Endothelial cell (in vitro differentiated cells): Measurements from ENCODE around the gene MPO. TPM values are rescaled to one million over a fixed set of nuclear protein-coding genes. Genes with fewer than 3 reads are reported as not detected.

Experiments used
- DNase-seq: peaks from one replicate; pipeline ENCODE4 v3.0.0; 2021; ENCODE audit warnings: low spot score
- H3K27ac Mint-ChIP-seq: one replicate; pipeline ENCODE4 v1.8.0; 2021; ENCODE audit warnings: mixed read lengths, inconsistent platforms; ENCODE audit not compliant: unreplicated experiment
- H3K27me3 Mint-ChIP-seq: one replicate; pipeline ENCODE4 v1.8.0; 2021; ENCODE audit warnings: mild to moderate bottlenecking, moderate library complexity, mixed read lengths, inconsistent platforms; ENCODE audit not compliant: unreplicated experiment
- H3K36me3 Mint-ChIP-seq: one replicate; pipeline ENCODE4 v1.8.0; 2021; ENCODE audit warnings: mild to moderate bottlenecking, low read depth, mixed read lengths, inconsistent platforms; ENCODE audit not compliant: unreplicated experiment
- H3K4me1 Mint-ChIP-seq: one replicate; pipeline ENCODE4 v1.8.0; 2021; ENCODE audit warnings: mild to moderate bottlenecking, mixed read lengths, inconsistent platforms; ENCODE audit not compliant: unreplicated experiment
- H3K4me3 Mint-ChIP-seq: one replicate; pipeline ENCODE4 v1.8.0; 2021; ENCODE audit warnings: mild to moderate bottlenecking, mixed read lengths, inconsistent platforms; ENCODE audit not compliant: unreplicated experiment
- H3K9me3 Mint-ChIP-seq: one replicate; pipeline ENCODE4 v1.8.0; 2021; ENCODE audit warnings: mixed read lengths, inconsistent platforms; ENCODE audit not compliant: unreplicated experiment
- total RNA-seq: library from RNA; stranded (reverse); fragmentation: NEBNext Ultra II Directional; extraction: Animal tissue kit (Norgen Biotek cat#: 25700); gene quantifications from one replicate; pipeline ENCODE4 v1.2.1, GENCODE V29; 2021; ENCODE audit not compliant: unreplicated experiment
- TF ChIP-seq, protein P1 (sequence below): fragments of 200-600 bp; sonication (generic); IDR thresholded peaks from one replicate; pipeline ENCODE4 v1.5.0; 2021; ENCODE audit warnings: antibody characterized with exemption; ENCODE audit not compliant: unreplicated experiment

MPO gene
- total RNA-seq, 1 donor from 2014 or later, result not detected

DNA sequence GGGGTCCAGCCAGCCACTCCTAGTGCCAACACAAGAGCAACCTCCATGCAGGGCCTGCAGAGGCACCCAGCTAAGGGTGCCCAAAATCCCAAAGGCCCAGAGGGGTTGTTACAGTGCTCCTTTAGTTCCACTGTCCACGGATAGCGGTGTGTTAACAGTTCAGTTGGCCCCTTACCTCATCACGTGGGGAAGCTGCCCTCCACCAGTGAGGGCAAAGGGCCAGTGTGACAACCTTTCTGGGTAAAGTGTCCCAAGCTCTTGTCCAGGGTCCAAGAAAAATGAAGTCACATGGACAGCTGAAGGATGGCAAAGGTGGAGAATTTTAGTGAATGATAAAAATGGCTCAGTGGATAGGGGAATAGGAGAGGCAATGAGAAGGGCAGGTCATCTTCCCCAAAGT lies 53.0 kb downstream of the MPO start:
- H3K27me3 Mint-ChIP-seq, result peaks cover 5% of the 10 kb centered on the region
- H3K9me3 Mint-ChIP-seq, result no peaks in the 10 kb centered on the region
- no peaks in the 10 kb centered on the region for H3K36me3 Mint-ChIP-seq

DNA sequence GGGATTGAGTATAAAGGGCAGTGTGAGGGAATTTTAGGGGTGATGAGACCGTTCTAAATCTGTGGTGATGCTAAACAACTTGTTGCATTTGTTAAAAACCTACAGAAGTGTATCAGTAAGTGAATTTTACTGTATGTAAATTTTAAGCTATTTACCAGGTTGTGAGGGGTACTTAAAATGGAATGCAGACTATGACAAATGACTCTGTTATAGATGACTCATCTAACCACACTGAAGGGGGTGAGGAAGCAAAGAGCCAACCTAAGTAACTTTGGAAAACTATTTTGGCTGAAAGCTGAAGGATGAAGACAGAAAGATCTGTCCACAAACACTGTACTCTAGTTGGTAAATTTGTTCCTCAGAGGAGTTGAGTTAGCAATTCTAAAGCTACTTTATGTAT lies 56.4 kb downstream of the MPO start:
- Mint-ChIP-seq H3K4me3 (no peak overlapping the region), H3K9me3 (no peaks in the 10 kb centered on the region), H3K27ac (no peak overlapping the region), H3K36me3 (no peaks in the 10 kb centered on the region), H3K4me1 (peaks cover 3% of the 10 kb centered on the region), H3K27me3 (peaks cover 8% of the 10 kb centered on the region)
- no peak for DNase-seq
- TF ChIP-seq, protein P1, sequence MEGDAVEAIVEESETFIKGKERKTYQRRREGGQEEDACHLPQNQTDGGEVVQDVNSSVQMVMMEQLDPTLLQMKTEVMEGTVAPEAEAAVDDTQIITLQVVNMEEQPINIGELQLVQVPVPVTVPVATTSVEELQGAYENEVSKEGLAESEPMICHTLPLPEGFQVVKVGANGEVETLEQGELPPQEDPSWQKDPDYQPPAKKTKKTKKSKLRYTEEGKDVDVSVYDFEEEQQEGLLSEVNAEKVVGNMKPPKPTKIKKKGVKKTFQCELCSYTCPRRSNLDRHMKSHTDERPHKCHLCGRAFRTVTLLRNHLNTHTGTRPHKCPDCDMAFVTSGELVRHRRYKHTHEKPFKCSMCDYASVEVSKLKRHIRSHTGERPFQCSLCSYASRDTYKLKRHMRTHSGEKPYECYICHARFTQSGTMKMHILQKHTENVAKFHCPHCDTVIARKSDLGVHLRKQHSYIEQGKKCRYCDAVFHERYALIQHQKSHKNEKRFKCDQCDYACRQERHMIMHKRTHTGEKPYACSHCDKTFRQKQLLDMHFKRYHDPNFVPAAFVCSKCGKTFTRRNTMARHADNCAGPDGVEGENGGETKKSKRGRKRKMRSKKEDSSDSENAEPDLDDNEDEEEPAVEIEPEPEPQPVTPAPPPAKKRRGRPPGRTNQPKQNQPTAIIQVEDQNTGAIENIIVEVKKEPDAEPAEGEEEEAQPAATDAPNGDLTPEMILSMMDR, result no peak

More for the DNA sequence above, 53.0 kb downstream of the MPO start:
- Mint-ChIP-seq H3K4me1 (no peaks in the 10 kb centered on the region), H3K4me3 (no peak overlapping the region), H3K27ac (no peak overlapping the region)
- DNase-seq, result no peak
- TF ChIP-seq, protein P1, result no peak

Other genes starting within 250 kb of the MPO start
- gene DYNLL2, start 197.5 kb downstream of the MPO start, total RNA-seq, result 14.6 TPM
- not detected for gene OR4D1, start 132.6 kb downstream of the MPO start, total RNA-seq
- not detected for gene OR4D2, start 114.0 kb downstream of the MPO start, total RNA-seq
- not detected for gene EPX, start 88.2 kb downstream of the MPO start, total RNA-seq
- 27.8 TPM for gene MKS1, start 61.7 kb downstream of the MPO start, total RNA-seq
- 0.31 TPM for gene LPO, start 42.4 kb downstream of the MPO start, total RNA-seq
- gene TSPOAP1, start 47.9 kb upstream of the MPO start, total RNA-seq, result 1.3 TPM
- gene SUPT4H1, start 71.3 kb upstream of the MPO start, total RNA-seq, result 150 TPM
- 0.56 TPM for gene RNF43, start 136.6 kb upstream of the MPO start, total RNA-seq
- 0.10 TPM for gene HSF5, start 207.5 kb upstream of the MPO start, total RNA-seq
- gene MTMR4, start 233.7 kb upstream of the MPO start, total RNA-seq, result 24.0 TPM